IMR-90 (cell line): ENCODE measurements around the gene MRTFB. TPM values are rescaled to one million over a fixed set of nuclear protein-coding genes. Genes with fewer than 3 reads are reported as not detected.

Experiments
- ATAC-seq: fragments of 200-7000 bp; cut with Tn5 transposase; 2 replicates; pipeline ENCODE4 v1.9.1; 2020; ENCODE audit warnings: low read depth, mild to moderate bottlenecking, moderate library complexity
- BruUV-seq: library from RNA; stranded (reverse); fragments of 400-500 nt; replicated peaks from 2 replicates; lab custom pipeline; 2021; lab: Mats Ljungman, UMichigan
- CTCF ChIA-PET: fragments of 300-600 bp; formaldehyde crosslinking; extraction: SDS; loops from one replicate; lab custom pipeline; 2021; ENCODE audit warnings: antibody characterized with exemption; lab: Yijun Ruan, JAX
- POLR2A ChIA-PET: fragments of 300-600 bp; sonication (Branson Sonifier 250); formaldehyde crosslinking; loops from one replicate; lab custom pipeline; 2022; ENCODE audit warnings: antibody characterized with exemption; ENCODE audit not compliant: unreplicated experiment; lab: Charles Lee
- DNase-seq: peaks from one replicate; pipeline ENCODE4 v3.0.0; 2013
- H2AFZ ChIP-seq: replicated peaks from 2 replicates; pipeline ENCODE3; 2013; ENCODE audit warnings: low read length, mild to moderate bottlenecking; ENCODE audit not compliant: poor library complexity
- H2AK5ac ChIP-seq: 2 replicates; pipeline ENCODE4 v1.6.1; 2013; ENCODE audit warnings: low read depth, low read length, inconsistent platforms
- H2AK9ac ChIP-seq: replicated peaks from 2 replicates; pipeline ENCODE3; 2013; ENCODE audit warnings: mild to moderate bottlenecking, low read depth, low read length, moderate library complexity; ENCODE audit not compliant: poor library complexity
- H2BK120ac ChIP-seq: 2 replicates; pipeline ENCODE4 v1.6.1; 2013; ENCODE audit warnings: low read depth, low read length, inconsistent platforms
- H2BK15ac ChIP-seq: 3 replicates; pipeline ENCODE4 v1.6.1; 2013; ENCODE audit warnings: low read depth, low read length, inconsistent platforms
- H2BK20ac ChIP-seq: 2 replicates; pipeline ENCODE4 v1.6.1; 2013; ENCODE audit warnings: low read depth, mild to moderate bottlenecking, inconsistent platforms, low read length, moderate library complexity
- H2BK5ac ChIP-seq: 2 replicates; pipeline ENCODE4 v1.6.1; 2013; ENCODE audit warnings: mild to moderate bottlenecking, low read depth, low read length, inconsistent platforms; ENCODE audit not compliant: poor library complexity, severe bottlenecking
- H3K14ac ChIP-seq: replicated peaks from 2 replicates; pipeline ENCODE4 v1.6.1; 2013; ENCODE audit warnings: low read depth, low read length, inconsistent platforms
- H3K18ac ChIP-seq: 2 replicates; pipeline ENCODE4 v1.6.1; 2013; ENCODE audit warnings: low read depth, low read length, control low read depth
- H3K23ac ChIP-seq: 2 replicates; pipeline ENCODE4 v1.6.1; 2013; ENCODE audit warnings: low read depth, low read length, inconsistent platforms
- H3K27ac ChIP-seq: 2 replicates; pipeline ENCODE4 v1.5.1; 2013; ENCODE audit warnings: mild to moderate bottlenecking, control low read depth, low read length; ENCODE audit not compliant: insufficient read depth
- H3K27me3 ChIP-seq: 2 replicates; pipeline ENCODE4 v1.6.1; 2013; ENCODE audit warnings: low read length; ENCODE audit not compliant: control insufficient read depth, insufficient read depth
- H3K36me3 ChIP-seq: 2 replicates; pipeline ENCODE4 v1.6.1; 2013; ENCODE audit warnings: low read length, mixed read lengths; ENCODE audit not compliant: control insufficient read depth, insufficient read depth
- H3K4ac ChIP-seq: 2 replicates; pipeline ENCODE4 v1.6.1; 2013; ENCODE audit warnings: low read depth, low read length, inconsistent platforms
- H3K4me1 ChIP-seq: 2 replicates; pipeline ENCODE4 v1.6.1; 2013; ENCODE audit warnings: low read length, mixed read lengths; ENCODE audit not compliant: control insufficient read depth, insufficient read depth
- H3K4me2 ChIP-seq: 2 replicates; pipeline ENCODE4 v1.6.1; 2013; ENCODE audit warnings: low read depth, mild to moderate bottlenecking, control low read depth, low read length, moderate library complexity
- H3K4me3 ChIP-seq: 2 replicates; pipeline ENCODE4 v1.5.1; 2013; ENCODE audit warnings: low read depth, mild to moderate bottlenecking, control low read depth, low read length, moderate library complexity; ENCODE audit not compliant: insufficient read depth
- H3K56ac ChIP-seq: 2 replicates; pipeline ENCODE4 v1.6.1; 2013; ENCODE audit warnings: low read length, inconsistent platforms; ENCODE audit not compliant: insufficient read depth; ENCODE audit errors: extremely low read depth
- H3K79me1 ChIP-seq, 2 experiments: 2 replicates each; pipeline ENCODE4 v1.6.1; 2013; ENCODE audit warnings: low read length in 2 of 2, inconsistent platforms in 1 of 2, low read depth in 1 of 2
- H3K9ac ChIP-seq: 2 replicates; pipeline ENCODE4 v1.6.1; 2013; ENCODE audit warnings: low read depth, low read length, control low read depth
- H3K9me1 ChIP-seq: 2 replicates; pipeline ENCODE4 v1.6.1; 2013; ENCODE audit warnings: low read length, inconsistent platforms; ENCODE audit not compliant: insufficient read depth
- H3K9me3 ChIP-seq: 2 replicates; pipeline ENCODE4 v1.6.1; 2013; ENCODE audit warnings: low read length; ENCODE audit not compliant: control insufficient read depth, insufficient read depth
- H4K20me1 ChIP-seq: 2 replicates; pipeline ENCODE4 v1.6.1; 2013; ENCODE audit warnings: low read length, inconsistent platforms; ENCODE audit not compliant: insufficient read depth
- H4K5ac ChIP-seq: 2 replicates; pipeline ENCODE4 v1.6.1; 2013; ENCODE audit warnings: mild to moderate bottlenecking, low read depth, low read length, control low read depth
- H4K8ac ChIP-seq, 2 experiments: 2 replicates each; pipeline ENCODE4 v1.6.1; 2013; ENCODE audit warnings: low read depth in 2 of 2, low read length in 2 of 2, control low read depth in 1 of 2, inconsistent platforms in 1 of 2
- H4K91ac ChIP-seq: 2 replicates; pipeline ENCODE4 v1.6.1; 2013; ENCODE audit warnings: low read depth, low read length, inconsistent platforms; ENCODE audit not compliant: insufficient read depth
- BHLHE40 ChIP-seq: fragments of 150-350 bp; IDR thresholded peaks from 2 replicates; pipeline ENCODE4 v1.6.1; 2016; ENCODE audit warnings: mild to moderate bottlenecking, low read depth, low read length
- CEBPB ChIP-seq: IDR thresholded peaks from 2 replicates; pipeline ENCODE4 v1.6.1; 2012; ENCODE audit warnings: low read depth, low read length, improper control_type of control experiment
- CHD1 ChIP-seq: IDR thresholded peaks from 2 replicates; pipeline ENCODE4 v1.6.1; 2012; ENCODE audit warnings: low read depth, low read length, improper control_type of control experiment
- CTCF ChIP-seq: conservative IDR thresholded peaks from 2 replicates; pipeline ENCODE4 v1.5.1; 2012; ENCODE audit warnings: mild to moderate bottlenecking, low read depth, low read length, improper control_type of control experiment
- ELK1 ChIP-seq: fragments of 150-350 bp; IDR thresholded peaks from 2 replicates; pipeline ENCODE4 v1.6.1; 2016; ENCODE audit warnings: low read depth, mild to moderate bottlenecking, low read length, moderate library complexity, borderline replicate concordance
- FOS ChIP-seq: fragments of 150-350 bp; IDR thresholded peaks from 2 replicates; pipeline ENCODE4 v1.6.1; 2016; ENCODE audit warnings: low read depth, low read length
- MAFK ChIP-seq: IDR thresholded peaks from 2 replicates; pipeline ENCODE4 v1.6.1; 2012; ENCODE audit warnings: low read depth, low read length, improper control_type of control experiment
- MAZ ChIP-seq: IDR thresholded peaks from 2 replicates; pipeline ENCODE4 v1.6.1; 2012; ENCODE audit warnings: low read depth, mild to moderate bottlenecking, low read length, improper control_type of control experiment, moderate library complexity, borderline replicate concordance
- MXI1 ChIP-seq: IDR thresholded peaks from 2 replicates; pipeline ENCODE4 v1.6.1; 2012; ENCODE audit warnings: low read depth, mild to moderate bottlenecking, low read length, moderate library complexity, borderline replicate concordance
- NFE2L2 ChIP-seq: fragments of 150-350 bp; IDR thresholded peaks from 2 replicates; pipeline ENCODE4 v1.6.1; 2016; ENCODE audit warnings: low read depth, mild to moderate bottlenecking, low read length
- POLR2A ChIP-seq: IDR thresholded peaks from 2 replicates; pipeline ENCODE4 v1.6.1; 2012; ENCODE audit warnings: mild to moderate bottlenecking, low read depth, low read length
- RAD21 ChIP-seq: IDR thresholded peaks from 2 replicates; pipeline ENCODE4 v1.6.1; 2012; ENCODE audit warnings: low read length, improper control_type of control experiment
- RCOR1 ChIP-seq: IDR thresholded peaks from 2 replicates; pipeline ENCODE4 v1.6.1; 2012; ENCODE audit warnings: mild to moderate bottlenecking, low read length, improper control_type of control experiment; ENCODE audit not compliant: insufficient replicate concordance
- RFX5 ChIP-seq: IDR thresholded peaks from 2 replicates; pipeline ENCODE4 v1.8.0; 2012; ENCODE audit warnings: low read depth, mild to moderate bottlenecking, low read length, moderate library complexity
- SMC3 ChIP-seq: fragments of 150-350 bp; IDR thresholded peaks from 2 replicates; pipeline ENCODE4 v1.6.1; 2016; ENCODE audit warnings: low read depth, mild to moderate bottlenecking, antibody characterized with exemption, low read length, moderate library complexity
- USF2 ChIP-seq: fragments of 150-350 bp; IDR thresholded peaks from 2 replicates; pipeline ENCODE4 v1.6.1; 2017; ENCODE audit warnings: mild to moderate bottlenecking, antibody characterized with exemption, low read length, low read depth
- WGBS, 2 experiments: methylation state at CpG; one replicate each; pipeline versions ENCODE4 v1.1.5 to v1.1.7; 2013; ENCODE audit warnings: missing lambda C conversion rate in 2 of 2; ENCODE audit not compliant: insufficient read length in 1 of 2; ENCODE audit errors: extremely low coverage in 2 of 2; 5-methylcytosine and 5-hydroxymethylcytosine counted together
- dilution Hi-C: fragments of 300-500 bp; cut with HindIII; formaldehyde crosslinking; loops from one replicate; pipeline ENCODE4 v1.14.3; 2018; ENCODE audit warnings: low sequenced_read_pairs; ENCODE audit not compliant: unreplicated experiment
- in situ Hi-C: fragments of 300-500 bp; cut with MboI; formaldehyde crosslinking; loops from 3 replicates; pipeline ENCODE4 v1.14.3; 2019; ENCODE audit warnings: low sequenced_read_pairs, inconsistent platforms, mixed read lengths
- intact Hi-C: fragments of 100-400 bp; cut with micrococcal nuclease; formaldehyde crosslinking; loops from 2 replicates; pipeline ENCODE4 v1.10.0; 2022
- polyA plus RNA-seq, 3 experiments: library from polyadenylated mRNA; depleted of rRNA; stranded (reverse); fragments of >200 nt; gene quantifications; 2 replicates each; pipeline ENCODE4 v1.2.3, GENCODE V29; 2012; ENCODE audit warnings: low replicate concordance in 1 of 3
- total RNA-seq: library from RNA; depleted of rRNA; stranded (reverse); fragments of >200 nt; gene quantifications from 2 replicates; pipeline ENCODE4 v1.2.3, GENCODE V29; 2012

Gene MRTFB
- total and polyA plus RNA-seq, 2 of the 4 experiments (the other 2 are of a cell fraction): 4.4 to 5.4 TPM

- no peaks in the 10 kb centered on the region; the same call in 1 of the 2 replicates for H3K4me1 ChIP-seq
- H3K27me3 ChIP-seq: no peaks in the 10 kb centered on the region
- no peak overlapping the region for H4K5ac ChIP-seq
- no peak overlapping the region for H2BK20ac ChIP-seq
- no peak overlapping the region for H3K9ac ChIP-seq
- ATAC-seq (no peak), DNase-seq (no peak)
- intact Hi-C loops (no loop called here), in situ Hi-C loops (no loop called here), dilution Hi-C loops (no loop called here)
- ChIA-PET CTCF (no interaction called here), POLR2A (interaction anchor here (0.7 kb wide), 1 partner anchor 97 kb away, joined by 8 read pairs; no protein-coding TSS in a partner anchor)
- H2AK5ac ChIP-seq: no peak overlapping the region
- H2AFZ ChIP-seq: no peak overlapping the region
- H3K4me2 ChIP-seq: no peak overlapping the region
- H3K23ac ChIP-seq: no peak overlapping the region
- no peak overlapping the region for H4K8ac ChIP-seq
- WGBS, 2 experiments: no CpG with 5 or more reads among the region's 1 CpG
- H2BK15ac ChIP-seq: no peak overlapping the region
- H3K9me3 ChIP-seq: no peaks in the 10 kb centered on the region
- H2AK9ac ChIP-seq: no peak overlapping the region
- H3K56ac ChIP-seq: no peak overlapping the region
- no peak overlapping the region for H3K4me3 ChIP-seq
- TF ChIP-seq USF2 (no peak), CTCF (no peak), MXI1 (no peak), BHLHE40 (no peak), POLR2A (no peak), RFX5 (no peak), RCOR1 (no peak), MAZ (no peak), CEBPB (no peak), MAFK (no peak), RAD21 (no peak), ELK1 (no peak), CHD1 (no peak), FOS (no peak), NFE2L2 (no peak), SMC3 (no peak)
- H3K14ac ChIP-seq: no peak overlapping the region
- H3K9me1 ChIP-seq: no peaks in the 10 kb centered on the region; the same call in 1 of the 2 replicates
- H3K36me3 ChIP-seq: no peaks in the 10 kb centered on the region
- H4K20me1 ChIP-seq: no peaks in the 10 kb centered on the region
- H3K27ac ChIP-seq: no peak overlapping the region
- H3K4ac ChIP-seq: no peak overlapping the region
- H2BK5ac ChIP-seq: no peak overlapping the region
- peaks cover 0 to 3% of the 10 kb centered on the region in 2 experiments; a peak in 2 of 4 replicates for H3K79me1 ChIP-seq
- H2BK120ac ChIP-seq: no peak overlapping the region
- no peak overlapping the region for H3K18ac ChIP-seq
- BruUV-seq: no TSS peak
- H4K91ac ChIP-seq: no peak overlapping the region
Observed at GRCh38 chr16:14198572-14198971, 127.5 kb downstream of the MRTFB start.
